ENCODE measurements around the gene PLXNA1. TPM values are rescaled to one million over a fixed set of nuclear protein-coding genes. Genes with fewer than 3 reads are reported as not detected.

Gene PLXNA1
- total RNA-seq, 1 experiment from 2014 or later, result 15.9 TPM

- DNase-seq (ENCODE audit: extremely low read depth, low read depth), result no peak
Observed at GRCh38 chr3:126999383-126999782, 16.5 kb downstream of the PLXNA1 start.

- no peak for DNase-seq (ENCODE audit: extremely low read depth, low read depth)
Observed at GRCh38 chr3:127000119-127000518, 17.2 kb downstream of the PLXNA1 start.

GRCh38 chr3:127000761-127001160 lies 17.8 kb downstream of the PLXNA1 start:
- no peak for DNase-seq (ENCODE audit: extremely low read depth, low read depth)

- DNase-seq (ENCODE audit: extremely low read depth, low read depth), result no peak
Observed at GRCh38 chr3:127001486-127002194, 18.7 kb downstream of the PLXNA1 start.

GRCh38 chr3:127002195-127003174 lies 19.6 kb downstream of the PLXNA1 start:
- DNase-seq (ENCODE audit: extremely low read depth, low read depth), result no peak

- DNase-seq (ENCODE audit: extremely low read depth, low read depth), result no peak
Observed at GRCh38 chr3:127003175-127003555, 20.2 kb downstream of the PLXNA1 start.

GRCh38 chr3:127003601-127004280 lies 20.8 kb downstream of the PLXNA1 start:
- no peak for DNase-seq (ENCODE audit: extremely low read depth, low read depth)

- DNase-seq (ENCODE audit: extremely low read depth, low read depth), result no peak
Observed at GRCh38 chr3:127004641-127005397, 21.9 kb downstream of the PLXNA1 start.

GRCh38 chr3:127005864-127006500 lies 23.1 kb downstream of the PLXNA1 start:
- no peak for DNase-seq (ENCODE audit: extremely low read depth, low read depth)

- no peak for DNase-seq (ENCODE audit: extremely low read depth, low read depth)
Observed at GRCh38 chr3:127006781-127007436, 24.0 kb downstream of the PLXNA1 start.

- no peak for DNase-seq (ENCODE audit: extremely low read depth, low read depth)
Observed at GRCh38 chr3:127008236-127008635, 25.3 kb downstream of the PLXNA1 start.

GRCh38 chr3:127009531-127009930 lies 26.6 kb downstream of the PLXNA1 start:
- no peak for DNase-seq (ENCODE audit: extremely low read depth, low read depth)

- DNase-seq (ENCODE audit: extremely low read depth, low read depth), result no peak
Observed at GRCh38 chr3:127011270-127011992, 28.5 kb downstream of the PLXNA1 start.

GRCh38 chr3:127012091-127012490 lies 29.2 kb downstream of the PLXNA1 start:
- DNase-seq (ENCODE audit: extremely low read depth, low read depth), result no peak

GRCh38 chr3:127013181-127013580 lies 30.3 kb downstream of the PLXNA1 start:
- DNase-seq (ENCODE audit: extremely low read depth, low read depth), result no peak

- DNase-seq (ENCODE audit: extremely low read depth, low read depth), result no peak
Observed at GRCh38 chr3:127013758-127014535, 31.0 kb downstream of the PLXNA1 start.

GRCh38 chr3:127014536-127015281 lies 31.8 kb downstream of the PLXNA1 start:
- DNase-seq (ENCODE audit: extremely low read depth, low read depth), result no peak
